GM19025 (cell line): Measurements from ENCODE around the gene P2RX5.
A peak's percentile ranks its signal among the peaks of the same experiment; 100 is the strongest.

ENCODE experiments used
- ATAC-seq: cut with Tn5 transposase; IDR thresholded peaks from one replicate; pipeline ENCODE4 v1.9.1; 2021; ENCODE audit warnings: mild to moderate bottlenecking, low read depth, moderate library complexity; ENCODE audit not compliant: unreplicated experiment

The P2RX5 gene

DNA sequence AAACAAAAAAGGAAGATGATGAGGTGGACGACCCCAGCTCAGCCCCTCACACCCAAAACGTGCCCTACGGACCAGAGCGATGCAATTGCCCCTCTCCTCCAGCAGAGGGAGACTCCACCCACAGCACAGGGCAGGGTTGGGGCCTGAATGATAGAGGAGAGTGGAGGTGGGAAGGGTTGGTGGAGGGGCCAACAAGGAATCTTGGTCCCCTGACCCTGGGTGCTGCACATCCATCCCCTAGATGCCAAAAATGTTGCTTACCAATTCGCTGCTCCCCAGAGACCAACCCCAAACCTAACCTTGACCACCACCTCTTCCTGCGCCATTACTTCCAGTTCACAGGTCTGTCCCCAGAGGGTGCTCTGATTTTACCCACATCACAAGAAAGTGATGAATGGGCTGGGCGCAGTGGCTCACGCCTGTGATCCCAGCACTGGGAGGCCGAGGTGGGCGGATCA, 12.9 kb downstream of the P2RX5 start:
- ATAC-seq = no peak

DNA sequence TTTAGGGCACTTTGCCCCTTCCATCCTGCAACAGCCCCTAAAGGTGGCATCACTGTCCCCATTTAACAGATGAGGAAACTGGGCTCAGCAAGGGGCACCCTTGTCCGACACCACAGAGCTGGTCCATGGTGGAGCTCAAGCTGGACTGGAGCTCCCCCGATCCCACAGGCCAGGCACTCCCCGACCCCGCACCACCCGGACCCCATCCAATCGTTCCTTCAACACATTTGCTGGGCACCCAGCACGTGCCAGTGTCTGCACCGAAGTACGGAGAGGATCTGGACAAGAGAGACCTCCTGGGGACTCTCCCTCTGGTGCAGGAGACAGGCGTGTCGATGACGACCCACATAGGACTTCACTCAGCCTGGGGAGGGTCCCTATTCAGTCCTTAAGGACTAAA, 13.9 kb downstream of the P2RX5 start:
- no peak for ATAC-seq

DNA sequence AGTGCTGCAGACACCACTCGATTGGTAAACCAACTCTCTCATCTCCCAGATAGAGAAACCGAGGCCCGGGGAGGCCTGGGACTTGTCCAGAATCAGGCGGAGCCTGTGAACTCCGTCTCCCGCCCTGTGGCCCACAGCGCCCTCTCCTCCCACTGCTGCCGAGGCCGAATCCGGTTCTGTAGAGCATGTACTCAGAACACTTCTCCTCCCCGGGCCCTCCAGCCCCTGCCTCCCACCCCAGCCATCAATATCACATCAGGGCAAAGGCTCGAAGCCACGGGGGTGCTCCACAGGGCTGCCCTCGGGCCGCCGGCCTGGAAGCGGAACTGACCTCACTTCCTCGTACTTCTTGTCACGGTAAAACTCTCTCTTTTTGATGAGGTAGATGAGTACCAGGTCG, 14.4 kb downstream of the P2RX5 start:
- no peak for ATAC-seq

DNA sequence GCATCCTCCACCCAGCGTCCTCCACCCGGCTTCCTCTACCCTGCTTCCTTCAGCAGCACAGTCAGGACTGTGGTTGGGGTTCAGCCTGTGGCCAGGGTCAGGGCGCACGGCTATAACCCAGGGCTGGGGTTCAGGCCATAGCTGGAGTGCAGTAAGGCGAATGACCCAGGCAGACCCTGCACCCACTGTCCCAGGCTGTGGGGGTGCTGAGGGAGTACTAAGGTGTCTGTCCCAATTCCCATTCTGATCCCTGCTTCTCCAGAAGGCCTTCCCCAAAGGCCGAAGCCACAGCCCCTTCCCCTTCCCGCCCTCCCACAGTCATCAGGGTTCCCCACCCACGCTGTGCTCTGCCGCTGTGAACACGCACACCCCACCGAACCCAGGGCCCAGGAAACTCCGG, 14.9 kb downstream of the P2RX5 start:
- no peak for ATAC-seq

DNA sequence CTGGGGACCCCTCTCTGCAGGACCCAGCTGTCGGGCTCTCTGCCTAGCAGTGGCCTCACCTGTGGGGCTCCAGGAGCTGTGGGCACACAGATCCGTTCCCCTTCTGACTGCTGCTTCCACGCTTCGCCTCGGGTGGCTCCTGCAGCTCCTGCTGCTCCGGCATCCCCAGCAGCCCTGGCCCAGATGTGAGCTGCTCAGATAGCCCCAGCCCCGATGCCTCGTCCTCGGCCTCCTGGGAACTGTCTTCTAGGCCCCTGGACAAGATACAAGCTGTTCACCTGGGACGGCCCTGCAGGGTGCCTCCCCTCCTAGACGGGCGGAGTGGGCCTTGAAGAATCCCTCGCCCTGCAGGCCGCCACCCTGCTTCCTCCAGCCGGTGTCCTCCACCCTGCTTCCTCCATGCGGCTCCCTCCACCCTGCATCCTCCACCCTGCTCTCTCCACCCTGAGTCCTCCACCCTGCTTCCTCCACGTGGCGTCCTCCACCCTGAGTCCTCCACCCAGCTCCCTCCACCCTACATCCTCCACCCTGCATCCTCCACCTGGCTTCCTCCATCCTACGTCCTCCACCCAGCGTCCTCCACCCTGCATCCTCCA, 16.3 kb downstream of the P2RX5 start:
- ATAC-seq = no peak

DNA sequence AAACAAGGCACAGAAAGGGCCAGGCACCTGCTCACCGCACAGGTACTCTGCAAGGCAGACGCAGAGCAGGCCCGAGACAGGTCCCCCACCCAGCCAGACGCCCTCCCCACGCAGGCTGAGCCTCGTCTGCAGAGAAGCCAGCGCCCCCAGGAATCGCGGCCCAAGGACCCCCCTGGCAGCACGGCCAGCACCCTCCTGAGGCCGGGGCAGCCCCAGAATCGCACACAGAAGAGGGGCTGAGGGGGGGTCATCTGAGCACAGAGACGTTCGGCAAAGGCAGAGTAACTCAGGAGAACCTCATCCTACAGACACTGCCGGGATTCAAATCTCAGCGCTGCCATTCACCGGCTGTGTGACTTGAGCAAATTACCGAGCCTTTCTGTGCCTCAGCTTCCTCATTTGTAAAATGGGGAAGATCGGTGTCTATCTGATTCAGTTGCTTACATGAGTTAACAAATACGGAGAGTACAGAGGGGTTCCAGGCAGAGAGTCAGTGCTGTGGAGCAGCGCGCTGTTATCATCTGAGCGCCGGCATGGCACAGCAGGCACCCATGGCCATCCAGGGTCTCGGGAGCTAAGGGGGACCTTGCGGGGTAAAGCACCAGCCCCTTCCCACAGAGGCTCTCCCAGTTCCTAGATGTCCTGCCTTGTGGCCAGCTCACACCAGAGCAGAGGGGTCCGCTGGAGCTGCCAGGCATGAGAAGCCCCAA, 17.0 kb downstream of the P2RX5 start:
- no peak for ATAC-seq

DNA sequence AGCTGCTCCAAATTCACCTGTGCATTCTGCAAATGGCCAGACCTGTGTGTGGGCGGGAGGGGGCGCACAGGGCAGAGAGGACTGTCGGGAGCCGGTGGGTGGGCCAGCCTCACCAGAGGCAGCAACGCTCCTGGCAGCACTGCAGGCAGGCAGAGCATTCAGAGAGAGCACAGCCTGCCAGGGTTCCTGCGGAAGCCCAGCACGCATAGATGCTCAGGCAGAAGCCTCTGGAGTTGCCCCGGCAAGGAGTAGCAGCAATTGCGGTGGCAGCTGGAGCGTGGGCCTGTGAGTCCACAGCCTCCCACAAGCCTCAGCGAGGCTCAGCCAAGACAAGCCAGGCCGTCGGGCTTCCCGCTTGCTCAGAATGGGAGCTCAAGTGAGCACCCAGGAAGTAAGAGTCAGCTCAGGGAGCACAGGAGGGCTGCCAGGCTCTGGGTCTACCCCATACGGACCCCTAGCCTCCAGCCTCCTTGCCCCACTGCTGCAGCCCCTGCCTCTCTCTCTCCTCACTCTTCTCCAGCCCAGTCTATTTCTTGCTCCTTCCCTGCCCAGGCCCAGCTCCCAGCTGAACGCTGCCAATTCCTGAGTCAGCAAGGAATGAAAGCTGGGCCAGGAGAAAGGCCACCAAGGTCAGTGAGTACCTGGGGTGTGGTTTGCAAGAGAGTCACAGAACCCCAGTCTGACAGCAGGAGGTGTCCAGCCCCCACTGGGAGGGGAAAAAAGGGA, 17.7 kb downstream of the P2RX5 start:
- no peak for ATAC-seq

DNA sequence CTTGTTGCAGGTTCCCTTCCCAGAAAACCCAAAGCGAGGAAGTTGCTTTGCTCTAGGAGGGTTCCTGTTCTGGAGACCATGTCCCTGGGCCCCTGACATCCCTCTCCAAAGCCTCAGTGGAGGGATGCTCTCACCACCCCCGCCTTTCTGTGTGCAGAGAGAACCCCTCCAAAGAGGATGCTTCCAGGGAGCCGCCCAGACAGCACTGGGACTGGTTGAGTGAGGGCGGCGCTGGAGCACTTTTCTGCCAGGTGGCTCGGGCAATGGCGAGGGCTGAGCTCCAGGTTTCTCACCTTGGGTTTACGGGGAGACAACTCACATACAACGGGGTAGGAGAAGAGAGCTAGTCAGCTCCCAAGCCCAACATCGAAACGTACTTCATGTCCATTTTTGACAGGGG, 20.1 kb downstream of the P2RX5 start:
- ATAC-seq = no peak

DNA sequence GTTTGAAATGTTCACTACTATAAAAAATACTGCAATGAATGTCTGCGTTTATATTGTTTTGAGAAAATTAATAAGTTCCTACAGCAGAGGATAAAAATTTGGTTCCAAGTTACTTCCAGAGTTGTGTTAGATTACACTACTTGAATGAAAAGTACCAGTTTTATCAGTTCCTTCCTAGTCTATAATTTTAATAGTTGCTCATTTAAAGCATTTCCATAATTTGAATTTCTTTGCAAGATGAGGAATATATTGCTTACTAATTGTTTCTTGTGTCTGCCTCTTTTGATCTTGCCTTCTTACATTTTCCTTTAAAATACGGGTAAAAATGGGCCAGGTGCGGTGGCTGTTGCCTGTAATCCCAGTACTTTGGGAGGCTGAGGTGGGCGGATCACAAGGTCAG, 23.4 kb downstream of the P2RX5 start:
- no peak for ATAC-seq

DNA sequence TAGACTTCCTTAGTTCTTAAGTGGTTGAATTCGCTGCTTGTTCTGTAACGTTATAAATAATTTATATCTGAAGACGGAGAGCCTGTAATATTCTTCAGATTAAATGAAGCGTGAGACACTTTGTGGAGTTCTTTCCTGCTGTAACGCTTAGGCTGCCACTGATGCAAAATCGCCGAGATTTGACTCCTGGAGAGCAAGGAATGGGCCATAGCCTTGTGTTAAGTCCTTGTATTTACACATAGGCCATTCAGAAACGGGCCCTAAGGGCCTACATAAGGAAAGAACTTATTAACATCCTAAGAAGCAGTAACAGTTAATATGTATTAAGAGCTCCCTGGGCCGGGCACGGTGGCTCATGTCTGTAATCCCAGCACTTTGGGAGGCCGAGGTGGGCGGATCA, 26.4 kb downstream of the P2RX5 start:
- no peak for ATAC-seq

DNA sequence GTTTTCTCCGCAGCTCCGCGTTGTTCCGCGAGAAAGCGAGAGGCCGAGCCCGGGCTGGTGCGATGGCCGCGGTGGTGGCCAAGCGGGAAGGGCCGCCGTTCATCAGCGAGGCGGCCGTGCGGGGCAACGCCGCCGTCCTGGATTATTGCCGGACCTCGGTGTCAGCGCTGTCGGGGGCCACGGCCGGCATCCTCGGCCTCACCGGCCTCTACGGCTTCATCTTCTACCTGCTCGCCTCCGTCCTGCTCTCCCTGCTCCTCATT, 26.9 kb downstream of the P2RX5 start:
- no peak for ATAC-seq

DNA sequence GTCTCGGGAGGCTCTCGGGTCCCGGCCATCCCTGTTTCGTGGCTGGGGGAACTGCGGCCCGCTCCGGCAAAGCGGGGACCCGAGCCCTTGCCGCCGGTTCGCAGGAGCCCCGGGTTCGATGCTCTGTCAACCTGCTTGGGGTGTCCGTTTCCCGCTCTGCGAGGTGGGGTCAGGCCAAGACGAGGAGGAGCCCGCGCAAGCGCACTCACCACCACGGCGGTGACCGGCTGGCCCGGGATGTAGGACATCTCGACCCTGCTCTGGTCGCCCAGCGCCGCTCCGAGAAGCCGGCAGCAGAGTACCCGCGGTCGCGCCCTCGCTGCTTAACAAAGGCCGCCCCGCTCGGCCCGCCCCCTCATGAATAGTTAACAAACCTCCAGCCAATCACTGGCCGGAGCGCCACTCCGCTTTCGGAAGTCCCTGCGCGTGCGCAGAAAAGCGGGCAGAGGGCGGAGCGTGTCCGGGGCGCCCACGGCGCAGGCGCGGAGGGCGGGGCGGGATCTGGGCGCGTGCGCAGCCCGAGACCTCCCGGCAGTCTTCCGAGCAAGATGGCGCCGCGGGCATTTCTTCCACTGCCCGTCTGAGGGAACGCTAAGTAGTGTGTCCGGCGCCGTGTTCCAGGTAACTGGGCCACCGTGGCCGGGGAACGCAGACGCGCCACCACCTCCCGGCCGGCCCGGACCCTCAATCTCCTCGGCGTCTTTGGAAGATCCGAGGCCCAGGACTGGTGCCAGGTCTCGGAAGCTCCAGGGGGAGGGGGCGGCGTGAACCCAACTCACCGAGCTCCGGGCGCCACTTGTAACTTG, 27.5 kb downstream of the P2RX5 start, which contains the start of the genes EMC6 and TAX1BP3:
EMC6 (plus strand) TSS at position 534 of the 806 bp plus-strand sequence. CDS start 335 bp downstream, outside the sequence.
TAX1BP3 (minus strand) TSS at position 300 of the 806 bp plus-strand sequence; CDS start at position 248, 52 bp downstream.
- peak; percentile 86 for ATAC-seq

DNA sequence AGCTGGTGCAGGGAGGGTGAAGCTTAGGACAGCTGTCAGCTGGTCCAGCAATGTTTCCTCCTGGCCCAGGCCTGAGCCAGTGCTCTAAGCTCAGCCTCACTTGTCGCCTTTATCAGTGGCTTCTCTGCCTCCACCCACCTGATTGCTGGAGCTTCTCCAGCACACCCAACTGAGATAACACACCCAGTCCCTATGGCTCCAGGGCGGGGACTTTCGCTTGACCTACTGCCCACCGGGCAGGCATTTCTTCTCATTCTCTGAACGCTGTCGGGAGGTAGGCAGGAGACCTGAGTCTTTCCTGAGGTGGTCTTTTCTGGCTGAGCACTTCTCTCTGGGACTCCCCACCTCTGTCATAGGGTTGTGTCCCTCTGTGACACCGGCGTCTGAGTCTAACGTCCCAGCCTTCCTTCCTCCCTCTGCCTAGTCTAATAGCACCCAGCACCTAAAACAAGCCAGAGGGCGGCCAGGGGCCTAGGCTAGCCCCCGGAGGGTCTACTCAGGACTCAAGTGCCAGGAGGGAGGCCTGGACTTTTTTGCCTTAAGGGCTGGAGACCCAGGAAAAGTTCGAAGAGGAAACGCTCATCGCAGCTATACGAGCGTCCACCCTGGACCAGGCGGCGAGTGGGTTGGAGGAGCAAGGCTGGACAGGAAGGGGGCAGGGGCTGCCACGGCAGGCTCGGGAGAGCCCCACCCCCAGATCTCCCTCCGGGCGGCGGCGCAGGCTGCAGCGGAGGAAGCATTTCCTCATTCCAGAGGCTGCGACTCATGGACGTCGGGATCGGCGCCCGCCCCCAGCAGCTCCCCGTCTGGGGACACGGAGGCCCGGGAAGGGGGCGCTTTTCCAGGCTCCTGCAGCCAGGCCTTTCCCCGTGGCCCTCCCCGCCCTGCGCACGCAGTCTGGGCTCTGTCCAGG, 28.3 kb downstream of the P2RX5 start:
- ATAC-seq = no peak

DNA sequence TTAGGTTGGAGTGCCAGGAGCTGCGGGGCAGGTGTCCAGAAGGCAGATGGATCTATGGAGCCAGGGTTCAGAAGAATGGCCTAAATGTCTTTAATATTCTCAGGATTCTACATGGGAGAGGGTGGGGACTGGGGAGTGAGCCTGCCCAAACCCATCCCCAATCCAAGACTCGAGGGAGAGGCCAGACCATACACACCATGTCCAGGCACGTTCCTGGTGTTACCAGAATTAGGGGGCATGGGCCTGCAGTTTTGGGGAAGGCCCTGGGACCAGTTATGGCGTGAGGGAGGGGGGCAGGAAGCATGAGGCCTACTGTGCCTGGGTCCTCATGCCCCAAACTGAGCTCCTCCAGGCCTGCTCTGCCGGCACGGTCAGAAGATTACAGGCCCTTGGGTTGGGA, 29.4 kb downstream of the P2RX5 start:
- no peak for ATAC-seq

DNA sequence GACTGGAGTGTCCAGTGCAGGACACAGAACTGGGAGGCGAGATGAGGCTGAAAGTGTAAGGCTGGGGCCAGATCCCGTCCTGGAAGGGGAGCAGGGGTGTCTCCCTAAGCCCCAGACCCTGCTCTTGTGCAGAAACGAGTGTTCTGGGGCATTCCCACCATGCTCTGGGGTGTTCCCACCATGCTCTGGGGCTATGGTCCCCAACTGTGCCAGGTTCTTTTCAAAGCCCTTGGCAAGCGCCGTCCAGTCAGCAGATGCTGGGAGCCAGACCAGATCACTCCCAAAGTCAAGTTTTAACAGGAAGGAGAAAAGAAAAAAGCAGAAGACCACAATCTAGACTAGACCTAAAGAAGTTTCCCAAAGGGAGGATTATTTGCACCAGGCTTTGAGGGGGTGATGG, 30.1 kb downstream of the P2RX5 start:
- ATAC-seq = no peak

DNA sequence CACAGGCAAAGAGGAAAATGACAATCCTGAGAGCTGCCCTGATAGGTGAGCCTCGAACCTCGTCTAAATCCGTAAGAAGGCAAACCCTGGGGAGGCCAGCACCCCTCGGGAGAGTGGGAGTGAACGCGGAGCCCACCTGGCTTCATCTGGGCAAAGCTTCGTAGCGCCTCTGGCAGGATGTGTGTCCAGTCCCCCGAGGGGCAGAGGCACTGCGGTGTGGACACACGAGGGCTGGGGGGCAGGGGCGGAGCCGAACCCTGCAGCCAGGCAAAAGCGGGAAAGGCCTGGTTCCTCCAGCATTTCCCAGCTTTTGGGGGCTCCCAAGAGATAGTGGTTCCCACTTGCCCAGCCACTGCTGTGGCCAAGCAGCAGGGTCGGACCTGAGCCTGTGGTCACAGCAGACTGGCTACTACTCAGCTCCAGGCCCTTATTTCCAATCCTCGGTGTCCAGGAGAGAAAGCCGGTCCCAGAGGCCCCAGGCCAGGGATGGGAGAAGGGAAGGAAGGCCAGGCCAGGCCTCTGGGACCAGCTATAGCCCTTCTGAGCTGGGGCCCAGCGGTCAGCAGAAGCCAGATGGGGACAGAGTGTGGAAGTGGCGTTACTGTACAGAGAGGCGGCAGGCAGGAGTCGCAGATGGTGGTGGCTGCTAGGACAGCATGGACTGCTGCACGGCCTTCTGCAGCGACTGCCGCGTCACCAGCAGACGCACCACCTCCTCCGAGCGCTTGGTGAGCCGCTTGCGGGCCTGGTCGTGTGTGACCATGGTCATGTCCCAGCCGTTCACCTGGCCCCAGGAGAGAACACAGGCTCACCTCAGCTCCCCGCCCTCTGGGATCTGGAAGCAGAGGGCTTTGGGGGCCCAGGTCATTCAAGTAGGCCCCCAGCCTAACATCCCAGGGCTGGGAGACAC, 32.6 kb downstream of the P2RX5 start:
- ATAC-seq = no peak

DNA sequence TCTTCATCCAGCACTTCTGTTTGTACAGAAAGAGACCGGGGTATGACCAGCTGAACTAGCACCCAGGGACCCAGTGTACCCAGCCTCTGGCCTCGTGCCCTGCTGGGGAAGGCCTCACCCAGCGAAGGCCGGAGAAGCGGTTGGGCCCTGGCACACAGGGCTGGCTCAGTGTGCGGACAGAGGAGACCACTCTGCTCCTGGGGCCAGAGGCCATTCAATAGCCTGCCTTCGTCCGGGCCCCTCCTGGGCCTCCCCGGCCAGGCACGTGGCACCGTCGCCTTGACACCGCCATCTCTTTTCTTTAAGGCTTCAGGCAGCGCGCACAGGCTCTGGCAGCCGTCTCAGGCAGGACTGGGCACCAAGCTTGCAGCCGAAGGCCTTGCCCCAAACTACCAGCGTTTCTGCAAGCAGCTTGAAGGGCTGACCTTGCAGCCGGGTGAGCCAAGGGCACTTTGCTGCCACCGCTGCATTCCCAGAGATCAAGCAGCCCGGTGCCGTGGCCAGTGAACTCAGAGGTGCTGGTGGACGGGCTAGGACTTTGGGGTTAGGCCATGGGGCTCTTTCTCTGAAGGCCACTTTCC, 35.6 kb downstream of the P2RX5 start:
- no peak for ATAC-seq

DNA sequence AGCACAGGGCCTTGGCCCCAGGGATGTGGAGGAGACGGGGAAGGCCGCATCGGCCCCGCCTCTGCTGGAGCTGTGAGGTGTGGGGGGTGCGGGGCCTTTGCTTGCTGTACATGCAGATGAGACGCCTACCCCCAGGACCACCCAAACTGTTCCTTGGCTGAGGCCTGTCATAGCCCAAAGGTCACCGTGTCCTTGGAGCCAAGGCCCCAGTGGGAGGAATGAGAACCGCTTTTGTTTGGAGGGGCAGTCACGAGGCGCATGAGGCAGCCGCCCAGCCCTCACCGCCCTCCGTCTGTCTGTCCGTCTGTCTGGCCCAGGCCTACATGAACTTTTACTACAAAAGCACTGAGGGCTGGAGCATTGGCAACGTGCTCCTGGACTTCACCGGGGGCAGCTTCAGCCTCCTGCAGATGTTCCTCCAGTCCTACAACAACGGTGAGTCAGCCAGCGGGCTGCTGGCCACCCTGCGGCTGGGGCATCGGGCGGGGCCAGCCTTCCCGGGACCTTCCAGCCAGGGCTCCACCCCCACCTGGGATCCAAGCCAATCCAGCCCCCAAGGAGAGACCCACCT, 36.3 kb downstream of the P2RX5 start:
- ATAC-seq = no peak
